Measurements from ENCODE around the gene SLC15A5. TPM values are rescaled to one million over a fixed set of nuclear protein-coding genes. Genes with fewer than 3 reads are reported as not detected.

SLC15A5 gene
- total RNA-seq, 1 donor from 2014 or later: not detected

GRCh38 chr12:16323010-16323409 is 45.5 kb upstream of the SLC15A5 start:
- Histone ChIP-seq H3K27me3 (ENCODE audit: control insufficient read depth, insufficient read depth, low read length) (no peaks in the 10 kb centered on the region), H3K36me3 (ENCODE audit: control insufficient read depth, insufficient read depth, low read length) (no peaks in the 10 kb centered on the region), H3K4me3 (ENCODE audit: low read depth, low read length) (no peak overlapping the region)
- peak; percentile 40 for DNase-seq (ENCODE audit: low read depth)
- FAIRE-seq: no peak
- TF ChIP-seq CTCF (IDR thresholded peaks at IDR 0.05; ENCODE audit: insufficient read depth, low read length, severe bottlenecking): no peak

DNA sequence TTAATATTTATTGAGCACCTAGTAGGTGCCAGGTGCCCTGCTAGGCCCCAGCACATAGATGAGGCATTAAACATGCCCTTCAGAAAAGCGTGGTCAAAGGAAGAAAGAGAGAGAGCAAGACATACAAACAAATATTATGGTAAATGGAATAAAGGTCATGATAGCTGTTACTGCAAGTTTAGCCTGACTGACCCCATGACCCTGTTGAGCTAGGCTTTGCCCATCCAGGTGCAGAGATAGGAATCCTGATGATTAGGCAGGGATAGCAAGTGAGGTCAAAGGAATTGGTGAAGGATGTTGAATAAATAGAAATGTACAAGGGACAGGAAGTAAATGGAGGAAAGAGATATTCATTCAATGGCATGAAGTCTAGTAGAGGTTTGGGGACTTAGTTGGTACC is 33.4 kb upstream of the SLC15A5 start:
- DNase-seq (ENCODE audit: low read depth): no peak
- no peak for FAIRE-seq
- Histone ChIP-seq H3K36me3 (ENCODE audit: control insufficient read depth, insufficient read depth, low read length) (no peaks in the 10 kb centered on the region), H3K4me3 (ENCODE audit: low read depth, low read length) (no peak overlapping the region), H3K27me3 (ENCODE audit: control insufficient read depth, insufficient read depth, low read length) (no peaks in the 10 kb centered on the region)
- TF ChIP-seq CTCF (IDR thresholded peaks at IDR 0.05; ENCODE audit: insufficient read depth, low read length, severe bottlenecking): no peak

DNA sequence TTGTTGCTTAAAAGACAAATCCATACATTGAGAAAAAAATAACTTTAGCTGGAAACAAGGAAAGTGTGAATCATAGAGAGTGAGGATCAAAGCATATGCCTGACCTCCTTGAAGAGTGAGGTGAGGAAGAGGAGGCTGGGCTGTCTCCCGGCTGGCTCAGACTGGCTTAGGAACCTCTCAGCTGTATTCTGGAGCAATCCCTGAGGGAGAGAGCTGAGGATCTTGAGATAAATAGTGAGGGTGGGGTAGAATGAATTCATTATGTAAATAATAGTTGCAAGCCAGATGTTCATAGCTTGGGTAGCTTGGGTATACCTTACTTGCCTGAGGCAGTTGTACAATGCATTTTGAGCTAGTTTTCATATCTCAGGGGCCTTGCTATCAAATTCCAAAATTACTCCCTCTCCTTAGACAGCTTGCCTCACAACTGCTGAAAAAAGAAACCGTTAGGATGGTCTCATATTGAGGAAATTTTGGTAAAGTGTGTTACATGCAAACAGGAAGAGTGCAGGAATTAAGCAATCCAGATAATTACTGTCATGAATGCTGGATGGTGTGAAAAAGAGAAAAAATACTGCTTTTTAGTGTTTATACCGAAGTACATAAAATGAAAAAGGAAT is 30.5 kb upstream of the SLC15A5 start:
- H3K27me3 ChIP-seq (ENCODE audit: control insufficient read depth, insufficient read depth, low read length): no peaks in the 10 kb centered on the region
- no peak for TF ChIP-seq CTCF (IDR thresholded peaks at IDR 0.05; ENCODE audit: insufficient read depth, low read length, severe bottlenecking)
- no peak overlapping the region for H3K4me3 ChIP-seq (ENCODE audit: low read depth, low read length)
- FAIRE-seq (no peak), DNase-seq (ENCODE audit: low read depth) (peak; percentile 18)
- no peaks in the 10 kb centered on the region for H3K36me3 ChIP-seq (ENCODE audit: control insufficient read depth, insufficient read depth, low read length)

GRCh38 chr12:16303939-16304338 is 26.5 kb upstream of the SLC15A5 start:
- H3K36me3 ChIP-seq (ENCODE audit: control insufficient read depth, insufficient read depth, low read length): no peaks in the 10 kb centered on the region
- no peaks in the 10 kb centered on the region for H3K27me3 ChIP-seq (ENCODE audit: control insufficient read depth, insufficient read depth, low read length)
- DNase-seq (ENCODE audit: low read depth) (no peak), FAIRE-seq (no peak)
- H3K4me3 ChIP-seq (ENCODE audit: low read depth, low read length): no peak overlapping the region
- no peak for TF ChIP-seq CTCF (IDR thresholded peaks at IDR 0.05; ENCODE audit: insufficient read depth, low read length, severe bottlenecking)

DNA sequence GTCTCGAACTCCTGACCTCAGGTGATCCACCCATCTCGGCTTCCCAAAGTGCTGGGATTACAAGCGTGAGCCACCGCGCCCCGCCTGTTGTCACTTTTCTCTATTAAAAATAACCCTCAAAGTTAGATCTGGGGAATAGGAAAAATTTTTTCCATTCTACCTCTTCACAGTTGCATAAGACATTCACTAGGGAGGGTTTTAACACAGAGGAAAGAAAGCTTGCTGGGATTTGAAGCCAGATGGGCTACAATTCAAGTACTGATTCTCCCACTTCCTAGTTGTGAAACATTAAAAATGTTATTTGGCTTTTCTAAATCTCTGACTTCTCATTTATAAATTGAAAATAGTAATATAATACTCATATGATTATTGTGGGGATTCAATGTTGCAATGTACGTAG is 23.3 kb upstream of the SLC15A5 start:
- no peak for FAIRE-seq
- DNase-seq (ENCODE audit: low read depth): no peak
- TF ChIP-seq CTCF (IDR thresholded peaks at IDR 0.05; ENCODE audit: insufficient read depth, low read length, severe bottlenecking): no peak
- Histone ChIP-seq H3K4me3 (ENCODE audit: low read depth, low read length) (no peak overlapping the region), H3K27me3 (ENCODE audit: control insufficient read depth, insufficient read depth, low read length) (no peaks in the 10 kb centered on the region), H3K36me3 (ENCODE audit: control insufficient read depth, insufficient read depth, low read length) (no peaks in the 10 kb centered on the region)

DNA sequence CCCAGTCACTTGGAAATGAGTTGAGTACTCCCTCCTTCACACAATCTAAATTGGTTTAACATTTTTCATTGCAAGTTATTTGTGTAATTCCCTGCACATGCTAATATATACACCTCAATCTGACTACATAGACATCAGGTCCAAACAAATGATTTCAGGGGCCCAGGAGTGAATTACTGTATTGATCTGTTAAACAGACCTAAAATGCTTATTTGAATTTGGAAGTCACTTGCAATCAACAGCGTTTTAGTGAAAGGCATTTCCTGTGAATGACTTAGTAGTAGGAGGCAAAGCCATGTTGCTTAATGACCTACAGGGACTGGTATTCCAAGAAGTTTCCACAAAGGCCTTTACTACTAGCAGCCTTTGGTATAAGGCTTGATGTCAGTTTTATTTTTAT is 22.6 kb upstream of the SLC15A5 start:
- no peaks in the 10 kb centered on the region for H3K36me3 ChIP-seq (ENCODE audit: control insufficient read depth, insufficient read depth, low read length)
- no peak overlapping the region for H3K4me3 ChIP-seq (ENCODE audit: low read depth, low read length)
- DNase-seq (ENCODE audit: low read depth) (no peak), FAIRE-seq (no peak)
- no peak for TF ChIP-seq CTCF (IDR thresholded peaks at IDR 0.05; ENCODE audit: insufficient read depth, low read length, severe bottlenecking)
- H3K27me3 ChIP-seq (ENCODE audit: control insufficient read depth, insufficient read depth, low read length): no peaks in the 10 kb centered on the region

All from bronchial epithelial cell (primary cell).